HCT116 (cell line): ENCODE data around the gene SEZ6L2. TPM values are rescaled to one million over a fixed set of nuclear protein-coding genes. Genes with fewer than 3 reads are reported as not detected.

ENCODE experiments used
- ATAC-seq: fragments of 200-7000 bp; cut with Tn5 transposase; 2 replicates; pipeline ENCODE4 v1.9.1; 2020; ENCODE audit warnings: mild to moderate bottlenecking, moderate library complexity
- BruUV-seq: library from RNA; stranded (reverse); fragments of 400-500 nt; replicated peaks from 2 replicates; lab custom pipeline; 2021; lab: Mats Ljungman, UMichigan
- CTCF ChIA-PET: fragments of 300-600 bp; sonication (Branson Sonifier 250); formaldehyde crosslinking; loops from one replicate; lab custom pipeline; 2021; ENCODE audit warnings: antibody characterized with exemption; lab: Charles Lee
- POLR2A ChIA-PET: fragments of 300-600, 350-600 bp; sonication (Branson Sonifier 250); formaldehyde crosslinking; loops from one replicate; lab custom pipeline; 2021; ENCODE audit warnings: antibody characterized with exemption; lab: Charles Lee
- RAD21 ChIA-PET, 2 experiments: fragments of 300-600 bp; sonication (Branson Sonifier 250); formaldehyde crosslinking; loops; one replicate each; lab custom pipeline; 2023; ENCODE audit warnings: low total read pairs in 2 of 2; ENCODE audit not compliant: uncharacterized antibody in 2 of 2, unreplicated experiment in 2 of 2, low non-redundant PET in 1 of 2; lab: Charles Lee
- DNase-seq: peaks from one replicate; pipeline ENCODE4 v3.0.0-alpha.2; 2010; ENCODE audit warnings: low read depth, low spot score
- H2AFZ ChIP-seq: fragments of 200-600 bp; shearing (Covaris generic), sonication (generic); 2 replicates; pipeline ENCODE4 v1.6.1; 2017; ENCODE audit warnings: low read depth, mixed run types, mixed read lengths, antibody characterized with exemption, low read length; ENCODE audit not compliant: poor library complexity, severe bottlenecking
- H3K27ac ChIP-seq: 2 replicates; pipeline ENCODE4 v1.5.1; 2012; ENCODE audit warnings: low read depth, low read length
- H3K27me3 ChIP-seq: fragments of 200-600 bp; sonication (generic); 2 replicates; pipeline ENCODE4 v1.6.1; 2016; ENCODE audit warnings: mixed run types, low read length, mixed read lengths; ENCODE audit not compliant: insufficient read depth
- H3K36me3 ChIP-seq, 2 experiments: fragments of 200-500 bp in 1 of 2; fragments of 200-600 bp in 1 of 2; sonication (Bioruptor generic) in 1 of 2; sonication (generic) in 1 of 2; 2 replicates each; pipeline versions ENCODE4 v1.5.1 to v1.6.1; 2014 to 2016; ENCODE audit warnings: low read length in 2 of 2, inconsistent platforms in 1 of 2, mixed read lengths in 1 of 2, mixed run types in 1 of 2; ENCODE audit not compliant: insufficient read depth in 2 of 2, control insufficient read depth in 1 of 2
- H3K4me1 ChIP-seq, 2 experiments: fragments of 200-600 bp in 1 of 2; sonication (generic) in 1 of 2; 2 replicates each; pipeline versions ENCODE4 v1.5.1 to v1.6.1; 2012 to 2017; ENCODE audit warnings: low read length in 2 of 2, inconsistent platforms in 1 of 2, mild to moderate bottlenecking in 1 of 2, mixed read lengths in 1 of 2, mixed run types in 1 of 2, moderate library complexity in 1 of 2; ENCODE audit not compliant: insufficient read depth in 2 of 2, control insufficient read depth in 1 of 2
- H3K4me2 ChIP-seq: fragments of 200-600 bp; sonication (generic); 2 replicates; pipeline ENCODE4 v1.6.1; 2017; ENCODE audit warnings: mixed run types, low read length, mixed read lengths
- H3K4me3 ChIP-seq, 2 experiments: fragments of 200-600 bp in 1 of 2; sonication (generic) in 1 of 2; replicated peaks in 1 of 2; 2 replicates each; pipeline ENCODE4 v1.5.1; 2011 to 2016; ENCODE audit warnings: low read length in 2 of 2, control low read depth in 1 of 2, low read depth in 1 of 2, mild to moderate bottlenecking in 1 of 2, mixed read lengths in 1 of 2, mixed run types in 1 of 2
- H3K79me2 ChIP-seq: fragments of 200-600 bp; sonication (generic); 2 replicates; pipeline ENCODE4 v1.6.1; 2017; ENCODE audit warnings: mild to moderate bottlenecking, mixed run types, low read length, moderate library complexity, mixed read lengths; ENCODE audit not compliant: insufficient read depth
- H3K9ac ChIP-seq: fragments of 200-600 bp; sonication (generic); 2 replicates; pipeline ENCODE4 v1.6.1; 2016; ENCODE audit warnings: low read length, mixed read lengths
- H3K9me2 ChIP-seq: fragments of 200-600 bp; sonication (generic), shearing (Covaris generic); 2 replicates; pipeline ENCODE4 v1.6.1; 2017; ENCODE audit warnings: mixed run types, mild to moderate bottlenecking, moderate library complexity; ENCODE audit not compliant: insufficient read depth
- H3K9me3 ChIP-seq, 2 experiments: fragments of 200-500 bp in 1 of 2; fragments of 200-600 bp in 1 of 2; sonication (Bioruptor generic) in 1 of 2; sonication (generic) in 1 of 2; 2 replicates each; pipeline ENCODE4 v1.6.1; 2014 to 2017; ENCODE audit warnings: low read length in 2 of 2, mixed read lengths in 2 of 2, inconsistent platforms in 1 of 2, low read depth in 1 of 2, mild to moderate bottlenecking in 1 of 2, mixed run types in 1 of 2, moderate library complexity in 1 of 2; ENCODE audit not compliant: control insufficient read depth in 1 of 2, insufficient read depth in 1 of 2
- H4K20me1 ChIP-seq: fragments of 200-600 bp; sonication (generic), shearing (Covaris generic); 2 replicates; pipeline ENCODE4 v1.6.1; 2017; ENCODE audit warnings: mixed run types, mild to moderate bottlenecking, moderate library complexity; ENCODE audit not compliant: insufficient read depth
- EGR1 ChIP-seq: IDR thresholded peaks from 2 replicates; pipeline ENCODE4 v1.6.1; 2012; ENCODE audit warnings: low read depth
- FOSL1 ChIP-seq: IDR thresholded peaks from 2 replicates; pipeline ENCODE4 v1.6.1; 2012; ENCODE audit warnings: low read depth
- POLR2A ChIP-seq: IDR thresholded peaks from 2 replicates; pipeline ENCODE4 v1.7.0; 2011; ENCODE audit warnings: borderline replicate concordance; ENCODE audit not compliant: insufficient read depth, insufficient read length; ENCODE audit errors: extremely low read depth
- POLR2AphosphoS5 ChIP-seq: IDR thresholded peaks from 2 replicates; pipeline ENCODE4 v1.6.1; 2011; ENCODE audit warnings: mild to moderate bottlenecking, low read depth, low read length, moderate library complexity
- RAD21 ChIP-seq: IDR thresholded peaks from 2 replicates; pipeline ENCODE4 v1.6.1; 2012; ENCODE audit warnings: low read depth, mild to moderate bottlenecking
- SIN3A ChIP-seq: IDR thresholded peaks from 2 replicates; pipeline ENCODE4 v1.6.1; 2012; ENCODE audit warnings: low read depth
- YY1 ChIP-seq: IDR thresholded peaks from 2 replicates; pipeline ENCODE4 v1.6.1; 2011; ENCODE audit warnings: low read length, low read depth, moderate library complexity, mild to moderate bottlenecking; ENCODE audit not compliant: insufficient replicate concordance; ENCODE audit errors: extremely low read depth
- ZFX ChIP-seq: fragments of 450-650 bp; IDR thresholded peaks from 2 replicates; pipeline ENCODE4 v1.6.1; 2017
- ZNF274 ChIP-seq: fragments of 200-500 bp; sonication (Bioruptor generic); IDR thresholded peaks from 2 replicates; pipeline ENCODE4 v1.6.1; 2014; ENCODE audit warnings: mild to moderate bottlenecking, low read depth, low read length, inconsistent platforms
- intact Hi-C: fragments of 100-400 bp; cut with micrococcal nuclease; formaldehyde crosslinking; loops from 2 replicates; pipeline ENCODE4 v1.10.0; 2022
- total RNA-seq: library from RNA; stranded (reverse); gene quantifications from one replicate; pipeline ENCODE4 v1.2.1, GENCODE V29; 2021; ENCODE audit not compliant: unreplicated experiment
- TF ChIP-seq, protein P1 (sequence below): IDR thresholded peaks from 2 replicates; pipeline ENCODE4 v1.6.1; 2012; ENCODE audit warnings: low read depth
- TF ChIP-seq, protein P2 (sequence below), 3 experiments: fragments of 200-600 bp in 1 of 3; sonication (generic) in 1 of 3; IDR thresholded peaks in 2 of 3; conservative IDR thresholded peaks in 1 of 3; 2 replicates each; pipeline ENCODE4 v1.5.1; 2012 to 2017; ENCODE audit warnings: low read depth in 2 of 3, low read length in 2 of 3, antibody characterized with exemption in 1 of 3, borderline replicate concordance in 1 of 3, control low read depth in 1 of 3, mild to moderate bottlenecking in 1 of 3, mixed read lengths in 1 of 3, mixed run types in 1 of 3, moderate library complexity in 1 of 3; ENCODE audit not compliant: insufficient read depth in 1 of 3

Gene SEZ6L2
- total RNA-seq, 1 experiment from 2014 or later = 49.3 TPM

DNA sequence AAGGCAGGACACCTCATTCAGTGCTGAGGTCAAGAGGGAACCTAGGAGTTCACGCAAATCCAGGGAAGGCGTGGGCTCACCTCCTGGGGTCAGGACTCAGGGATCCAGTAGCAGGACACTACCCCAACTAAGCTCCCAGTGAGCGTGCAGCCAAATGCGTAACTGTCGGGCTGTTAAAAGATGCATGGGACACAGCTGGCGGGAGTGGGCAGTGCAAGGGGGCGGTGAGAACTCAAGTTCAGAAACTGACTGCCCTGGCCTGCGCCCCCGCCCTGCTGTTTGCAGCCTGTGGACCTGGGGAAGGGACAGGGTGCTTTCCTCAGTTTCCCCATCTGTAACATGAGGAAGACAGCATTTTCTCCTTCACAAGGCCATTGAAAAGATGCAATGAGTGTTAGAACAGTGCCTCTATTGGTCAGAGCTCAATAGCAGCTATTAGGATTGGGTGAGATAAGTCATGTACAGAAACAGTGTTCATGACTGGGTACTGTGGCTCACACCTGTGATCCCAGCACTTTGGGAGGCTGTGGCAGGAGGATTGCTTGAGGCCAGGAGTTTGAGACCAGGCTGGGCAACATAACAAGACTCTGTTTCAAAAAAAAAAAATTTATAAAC, 56.5 kb downstream of the SEZ6L2 start:
- H3K4me1 ChIP-seq = no peaks in the 10 kb centered on the region
- H3K9me3 ChIP-seq = no peaks in the 10 kb centered on the region
- H3K4me2 ChIP-seq = no peak overlapping the region
- no peak overlapping the region for H3K4me3 ChIP-seq
- RAD21 ChIA-PET = no interaction called here
- DNase-seq (no peak), ATAC-seq (peak; percentile 80)
- intact Hi-C loops = no loop called here
- no peaks in the 10 kb centered on the region for H4K20me1 ChIP-seq
- POLR2A ChIA-PET = no interaction called here
- no peaks in the 10 kb centered on the region for H3K79me2 ChIP-seq
- no peak overlapping the region for H3K9ac ChIP-seq
- no peaks in the 10 kb centered on the region for H3K9me2 ChIP-seq
- no peak overlapping the region for H2AFZ ChIP-seq
- TF ChIP-seq, protein P1, sequence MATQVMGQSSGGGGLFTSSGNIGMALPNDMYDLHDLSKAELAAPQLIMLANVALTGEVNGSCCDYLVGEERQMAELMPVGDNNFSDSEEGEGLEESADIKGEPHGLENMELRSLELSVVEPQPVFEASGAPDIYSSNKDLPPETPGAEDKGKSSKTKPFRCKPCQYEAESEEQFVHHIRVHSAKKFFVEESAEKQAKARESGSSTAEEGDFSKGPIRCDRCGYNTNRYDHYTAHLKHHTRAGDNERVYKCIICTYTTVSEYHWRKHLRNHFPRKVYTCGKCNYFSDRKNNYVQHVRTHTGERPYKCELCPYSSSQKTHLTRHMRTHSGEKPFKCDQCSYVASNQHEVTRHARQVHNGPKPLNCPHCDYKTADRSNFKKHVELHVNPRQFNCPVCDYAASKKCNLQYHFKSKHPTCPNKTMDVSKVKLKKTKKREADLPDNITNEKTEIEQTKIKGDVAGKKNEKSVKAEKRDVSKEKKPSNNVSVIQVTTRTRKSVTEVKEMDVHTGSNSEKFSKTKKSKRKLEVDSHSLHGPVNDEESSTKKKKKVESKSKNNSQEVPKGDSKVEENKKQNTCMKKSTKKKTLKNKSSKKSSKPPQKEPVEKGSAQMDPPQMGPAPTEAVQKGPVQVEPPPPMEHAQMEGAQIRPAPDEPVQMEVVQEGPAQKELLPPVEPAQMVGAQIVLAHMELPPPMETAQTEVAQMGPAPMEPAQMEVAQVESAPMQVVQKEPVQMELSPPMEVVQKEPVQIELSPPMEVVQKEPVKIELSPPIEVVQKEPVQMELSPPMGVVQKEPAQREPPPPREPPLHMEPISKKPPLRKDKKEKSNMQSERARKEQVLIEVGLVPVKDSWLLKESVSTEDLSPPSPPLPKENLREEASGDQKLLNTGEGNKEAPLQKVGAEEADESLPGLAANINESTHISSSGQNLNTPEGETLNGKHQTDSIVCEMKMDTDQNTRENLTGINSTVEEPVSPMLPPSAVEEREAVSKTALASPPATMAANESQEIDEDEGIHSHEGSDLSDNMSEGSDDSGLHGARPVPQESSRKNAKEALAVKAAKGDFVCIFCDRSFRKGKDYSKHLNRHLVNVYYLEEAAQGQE = no peak
- TF ChIP-seq RAD21 (peak; percentile 20; the same call in 1 of the 2 replicates), YY1 (no peak), FOSL1 (no peak), POLR2AphosphoS5 (no peak), POLR2A (no peak), ZFX (no peak), SIN3A (no peak), ZNF274 (no peak), EGR1 (no peak)
- TF ChIP-seq, protein P2, sequence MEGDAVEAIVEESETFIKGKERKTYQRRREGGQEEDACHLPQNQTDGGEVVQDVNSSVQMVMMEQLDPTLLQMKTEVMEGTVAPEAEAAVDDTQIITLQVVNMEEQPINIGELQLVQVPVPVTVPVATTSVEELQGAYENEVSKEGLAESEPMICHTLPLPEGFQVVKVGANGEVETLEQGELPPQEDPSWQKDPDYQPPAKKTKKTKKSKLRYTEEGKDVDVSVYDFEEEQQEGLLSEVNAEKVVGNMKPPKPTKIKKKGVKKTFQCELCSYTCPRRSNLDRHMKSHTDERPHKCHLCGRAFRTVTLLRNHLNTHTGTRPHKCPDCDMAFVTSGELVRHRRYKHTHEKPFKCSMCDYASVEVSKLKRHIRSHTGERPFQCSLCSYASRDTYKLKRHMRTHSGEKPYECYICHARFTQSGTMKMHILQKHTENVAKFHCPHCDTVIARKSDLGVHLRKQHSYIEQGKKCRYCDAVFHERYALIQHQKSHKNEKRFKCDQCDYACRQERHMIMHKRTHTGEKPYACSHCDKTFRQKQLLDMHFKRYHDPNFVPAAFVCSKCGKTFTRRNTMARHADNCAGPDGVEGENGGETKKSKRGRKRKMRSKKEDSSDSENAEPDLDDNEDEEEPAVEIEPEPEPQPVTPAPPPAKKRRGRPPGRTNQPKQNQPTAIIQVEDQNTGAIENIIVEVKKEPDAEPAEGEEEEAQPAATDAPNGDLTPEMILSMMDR (IDR thresholded peaks at IDR 0.05 in 2 of 3, conservative IDR thresholded peaks at IDR 0.05 in 1 of 3; ENCODE audit: borderline replicate concordance in 1 of 3, insufficient read depth in 1 of 3, low read depth in 2 of 3, low read length in 2 of 3) = 0 out of 6 replicates have a peak, but pooled peaks of 1 of the 3 experiments have one; percentile 10
- H3K27ac ChIP-seq = no peak overlapping the region
- no TSS peak for BruUV-seq
- peaks cover 0 to 2% of the 10 kb centered on the region in 2 experiments; a peak in 2 of 4 replicates for H3K36me3 ChIP-seq
- CTCF ChIA-PET = interaction anchor here (1.1 kb wide), 1 partner anchor 35 kb away, joined by 5 read pairs; no protein-coding TSS in a partner anchor
- H3K27me3 ChIP-seq = no peaks in the 10 kb centered on the region
